OCI-M2 (cell line): ENCODE data around the gene C6orf47.
A peak's percentile ranks its signal among the peaks of the same experiment; 100 is the strongest.
"Not testable (repeated sequence)": the region's sequence is repeated elsewhere in the genome, so short reads cannot be mapped to it uniquely, and the experiment has no call there.

Source experiments
- DNase-seq: peaks from one replicate; lab custom pipeline; 2025; ENCODE audit not compliant: unreplicated experiment; lab: John Stamatoyannopoulos, UW

C6orf47 gene

GRCh38 chr6:31660381-31661261 is at the start of gene C6orf47:
TSS of gene C6orf47 (minus strand) at chr6:31660778. CDS start at chr6:31659947, 831 bp downstream.
- peak; percentile 57 for DNase-seq

GRCh38 chr6:31709157-31709556 is 48.6 kb upstream of the C6orf47 start:
- not testable (repeated sequence) for DNase-seq

GRCh38 chr6:31708224-31708623 is 47.6 kb upstream of the C6orf47 start:
- no peak for DNase-seq

- no peak for DNase-seq
Observed at GRCh38 chr6:31707701-31708100, 47.1 kb upstream of the C6orf47 start.

- peak; percentile 68 for DNase-seq
Observed at GRCh38 chr6:31706599-31706998, 46.0 kb upstream of the C6orf47 start, which contains the start of gene LY6G6F. TSS of gene LY6G6F (plus strand) at chr6:31706866. CDS start at chr6:31706907, 41 bp downstream.

GRCh38 chr6:31705931-31706330 is 45.4 kb upstream of the C6orf47 start:
- DNase-seq, result no peak

- peak; percentile 92 for DNase-seq
Observed at GRCh38 chr6:31702819-31703716, 42.5 kb upstream of the C6orf47 start, which contains the start of gene ABHD16A. TSS of gene ABHD16A (minus strand) at chr6:31703324. CDS start at chr6:31703281, 43 bp downstream.

GRCh38 chr6:31702405-31702818 is 41.8 kb upstream of the C6orf47 start:
- DNase-seq, result no peak

GRCh38 chr6:31701666-31702404 is 41.3 kb upstream of the C6orf47 start:
- DNase-seq, result no peak

- no peak for DNase-seq
Observed at GRCh38 chr6:31700740-31701401, 40.3 kb upstream of the C6orf47 start.

GRCh38 chr6:31697555-31697954 is 37.0 kb upstream of the C6orf47 start:
- no peak for DNase-seq

- DNase-seq, result no peak
Observed at GRCh38 chr6:31693535-31693934, 33.0 kb upstream of the C6orf47 start.

- no peak for DNase-seq
Observed at GRCh38 chr6:31692886-31693285, 32.3 kb upstream of the C6orf47 start.

- DNase-seq, result no peak
Observed at GRCh38 chr6:31692353-31692752, 31.8 kb upstream of the C6orf47 start.

- DNase-seq, result no peak
Observed at GRCh38 chr6:31691564-31692108, 31.1 kb upstream of the C6orf47 start.

- DNase-seq, result no peak
Observed at GRCh38 chr6:31691078-31691463, 30.5 kb upstream of the C6orf47 start.

GRCh38 chr6:31690231-31691077 is 29.9 kb upstream of the C6orf47 start:
- peak; percentile 70 for DNase-seq

GRCh38 chr6:31689249-31690110 is 28.9 kb upstream of the C6orf47 start:
- no peak for DNase-seq
